Neural cell (in vitro differentiated cells): Measurements from ENCODE around the gene RTTN. TPM values are rescaled to one million over a fixed set of nuclear protein-coding genes. Genes with fewer than 3 reads are reported as not detected.

Experiments
- H2AFZ ChIP-seq: fragments of 200-600, 300-800 bp; sonication (generic), shearing (Covaris generic); 2 replicates; pipeline ENCODE4 v1.6.0; 2014; ENCODE audit warnings: low read depth, mild to moderate bottlenecking, antibody characterized with exemption, low read length, moderate library complexity
- H3F3A ChIP-seq: fragments of 200-600 bp; shearing (Covaris generic); 2 replicates; pipeline ENCODE4 v1.6.1; 2016; ENCODE audit warnings: mild to moderate bottlenecking, moderate library complexity, mixed read lengths, antibody characterized with exemption, low read length; ENCODE audit not compliant: insufficient read depth, poor library complexity, severe bottlenecking
- H3K27ac ChIP-seq: fragments of 200-600, 300-800 bp; sonication (generic), shearing (Covaris generic); 2 replicates; pipeline ENCODE4 v1.5.1; 2014; ENCODE audit warnings: mild to moderate bottlenecking, low read length, moderate library complexity
- H3K27me3 ChIP-seq: fragments of 300-800, 200-600 bp; sonication (generic), shearing (Covaris generic); 2 replicates; pipeline ENCODE4 v1.6.0; 2014; ENCODE audit warnings: mild to moderate bottlenecking, low read depth, low read length, moderate library complexity; ENCODE audit not compliant: insufficient read depth
- H3K36me3 ChIP-seq: fragments of 300-800, 200-600 bp; sonication (generic), shearing (Covaris generic); 2 replicates; pipeline ENCODE4 v1.5.1; 2014; ENCODE audit warnings: mild to moderate bottlenecking, antibody characterized with exemption, low read length, moderate library complexity; ENCODE audit not compliant: insufficient read depth
- H3K4me2 ChIP-seq: fragments of 300-800, 200-600 bp; sonication (generic), shearing (Covaris generic); 2 replicates; pipeline ENCODE4 v1.6.0; 2014; ENCODE audit warnings: mild to moderate bottlenecking, low read length
- H3K4me3 ChIP-seq: fragments of 300-800, 200-600 bp; sonication (generic), shearing (Covaris generic); 2 replicates; pipeline ENCODE4 v1.5.1; 2014; ENCODE audit warnings: mild to moderate bottlenecking, low read length, moderate library complexity
- H3K79me2 ChIP-seq: fragments of 200-600 bp; shearing (Covaris generic); replicated peaks from 2 replicates; pipeline ENCODE4 v1.6.0; 2014; ENCODE audit warnings: mild to moderate bottlenecking, low read length, moderate library complexity; ENCODE audit not compliant: insufficient read depth
- H3K9ac ChIP-seq: fragments of 300-800, 200-600 bp; sonication (generic), shearing (Covaris generic); 2 replicates; pipeline ENCODE4 v1.6.1; 2016; ENCODE audit warnings: mild to moderate bottlenecking, low read length, mixed read lengths
- H3K9me2 ChIP-seq: fragments of 200-600 bp; shearing (Covaris generic); 2 replicates; pipeline ENCODE4 v1.6.1; 2016; ENCODE audit warnings: mild to moderate bottlenecking, low read length, mixed read lengths; ENCODE audit not compliant: insufficient read depth
- H3K9me3 ChIP-seq: fragments of 200-600, 300-800 bp; sonication (generic), shearing (Covaris generic); 2 replicates; pipeline ENCODE4 v1.6.1; 2016; ENCODE audit warnings: mild to moderate bottlenecking, mixed run types, low read length, moderate library complexity, mixed read lengths
- H4K20me1 ChIP-seq: fragments of 200-600 bp; shearing (Covaris generic); 2 replicates; pipeline ENCODE4 v1.6.1; 2016; ENCODE audit warnings: mild to moderate bottlenecking, mixed run types; ENCODE audit not compliant: insufficient read depth
- CTCF ChIP-seq: fragments of 450-650 bp; IDR thresholded peaks from 2 replicates; pipeline ENCODE4 v1.5.1; 2014; ENCODE audit warnings: antibody characterized with exemption, mild to moderate bottlenecking, moderate library complexity; ENCODE audit not compliant: poor library complexity, severe bottlenecking
- EP300 ChIP-seq: fragments of 450-650 bp; conservative IDR thresholded peaks from 2 replicates; pipeline ENCODE4 v1.6.1; 2014; ENCODE audit warnings: antibody characterized with exemption, mild to moderate bottlenecking, moderate library complexity; ENCODE audit not compliant: poor library complexity, severe bottlenecking
- EZH2 ChIP-seq: fragments of 200-600, 300-800 bp; shearing (Covaris generic), sonication (generic); IDR thresholded peaks from 2 replicates; pipeline ENCODE4 v1.6.1; 2014; ENCODE audit warnings: antibody characterized with exemption, low read length, borderline replicate concordance, mild to moderate bottlenecking; ENCODE audit not compliant: insufficient read depth, poor library complexity, severe bottlenecking
- MXI1 ChIP-seq: fragments of 450-650 bp; conservative IDR thresholded peaks from 2 replicates; pipeline ENCODE4 v1.6.1; 2014; ENCODE audit warnings: antibody characterized with exemption, mild to moderate bottlenecking; ENCODE audit not compliant: poor library complexity, severe bottlenecking
- POLR2AphosphoS5 ChIP-seq: IDR thresholded peaks from 2 replicates; pipeline ENCODE4 v1.6.1; 2012
- RAD21 ChIP-seq: fragments of 450-650 bp; conservative IDR thresholded peaks from 2 replicates; pipeline ENCODE4 v1.6.1; 2014; ENCODE audit warnings: antibody characterized with exemption, mild to moderate bottlenecking, moderate library complexity
- REST ChIP-seq: IDR thresholded peaks from 2 replicates; pipeline ENCODE4 v1.6.1; 2012; ENCODE audit warnings: borderline replicate concordance
- SMC3 ChIP-seq: fragments of 450-650 bp; conservative IDR thresholded peaks from 2 replicates; pipeline ENCODE4 v1.6.1; 2014; ENCODE audit warnings: antibody characterized with exemption, mild to moderate bottlenecking, moderate library complexity; ENCODE audit not compliant: poor library complexity
- TAF1 ChIP-seq: IDR thresholded peaks from 2 replicates; pipeline ENCODE4 v1.6.1; 2012; ENCODE audit warnings: low read depth
- polyA plus RNA-seq: library from polyadenylated mRNA; depleted of rRNA; stranded (reverse); fragments of >200 nt; gene quantifications from 2 replicates; pipeline ENCODE4 v1.2.3, GENCODE V29; 2014

Gene RTTN
- polyA plus RNA-seq, 1 donor from 2014 or later: 24.2 TPM

GRCh38 chr18:70022636-70023035 lies 182.9 kb downstream of the RTTN start:
- Histone ChIP-seq H3K4me3 (no peak overlapping the region), H3K79me2 (no peaks in the 10 kb centered on the region)
- TF ChIP-seq EP300: no peak
- no peak for TF ChIP-seq CTCF
- no peak for TF ChIP-seq TAF1
- no peak for TF ChIP-seq MXI1
- TF ChIP-seq SMC3: no peak
- no peak for TF ChIP-seq POLR2AphosphoS5
- no peak for TF ChIP-seq REST
- TF ChIP-seq EZH2: no peak
- no peak for TF ChIP-seq RAD21

GRCh38 chr18:70021498-70021897 lies 184.0 kb downstream of the RTTN start:
- no peaks in the 10 kb centered on the region for H3K9me2 ChIP-seq
- TF ChIP-seq REST (no peak), EP300 (no peak), TAF1 (no peak), MXI1 (no peak), EZH2 (no peak), CTCF (no peak), RAD21 (no peak), SMC3 (no peak), POLR2AphosphoS5 (no peak)
- no peaks in the 10 kb centered on the region for H3K27me3 ChIP-seq
- H3K9ac ChIP-seq: no peak overlapping the region
- no peak overlapping the region for H2AFZ ChIP-seq
- H3K36me3 ChIP-seq: no peaks in the 10 kb centered on the region
- no peaks in the 10 kb centered on the region for H4K20me1 ChIP-seq
- no peaks in the 10 kb centered on the region for H3F3A ChIP-seq
- H3K79me2 ChIP-seq: no peaks in the 10 kb centered on the region
- no peak overlapping the region for H3K4me2 ChIP-seq
- no peaks in the 10 kb centered on the region for H3K9me3 ChIP-seq
- H3K27ac ChIP-seq: no peak overlapping the region
- H3K4me3 ChIP-seq: no peak overlapping the region

More at GRCh38 chr18:70022636-70023035, 182.9 kb downstream of the RTTN start:
- Histone ChIP-seq H2AFZ (no peak overlapping the region), H3K36me3 (no peaks in the 10 kb centered on the region), H3K27me3 (no peaks in the 10 kb centered on the region), H3K9me2 (no peaks in the 10 kb centered on the region), H3K9me3 (no peaks in the 10 kb centered on the region), H3K4me2 (no peak overlapping the region), H4K20me1 (no peaks in the 10 kb centered on the region), H3K9ac (no peak overlapping the region), H3K27ac (no peak overlapping the region), H3F3A (no peaks in the 10 kb centered on the region)
